ENCODE measurements around the gene PPP3CA. TPM values are rescaled to one million over a fixed set of nuclear protein-coding genes. Genes with fewer than 3 reads are reported as not detected.

PPP3CA gene
- total RNA-seq, 1 experiment from 2014 or later, result 129 TPM

- CTCF ChIA-PET, result no interaction called here
These were observed 9.6 kb upstream of the PPP3CA start for GRCh38 chr4:101356928-101357327.

DNA sequence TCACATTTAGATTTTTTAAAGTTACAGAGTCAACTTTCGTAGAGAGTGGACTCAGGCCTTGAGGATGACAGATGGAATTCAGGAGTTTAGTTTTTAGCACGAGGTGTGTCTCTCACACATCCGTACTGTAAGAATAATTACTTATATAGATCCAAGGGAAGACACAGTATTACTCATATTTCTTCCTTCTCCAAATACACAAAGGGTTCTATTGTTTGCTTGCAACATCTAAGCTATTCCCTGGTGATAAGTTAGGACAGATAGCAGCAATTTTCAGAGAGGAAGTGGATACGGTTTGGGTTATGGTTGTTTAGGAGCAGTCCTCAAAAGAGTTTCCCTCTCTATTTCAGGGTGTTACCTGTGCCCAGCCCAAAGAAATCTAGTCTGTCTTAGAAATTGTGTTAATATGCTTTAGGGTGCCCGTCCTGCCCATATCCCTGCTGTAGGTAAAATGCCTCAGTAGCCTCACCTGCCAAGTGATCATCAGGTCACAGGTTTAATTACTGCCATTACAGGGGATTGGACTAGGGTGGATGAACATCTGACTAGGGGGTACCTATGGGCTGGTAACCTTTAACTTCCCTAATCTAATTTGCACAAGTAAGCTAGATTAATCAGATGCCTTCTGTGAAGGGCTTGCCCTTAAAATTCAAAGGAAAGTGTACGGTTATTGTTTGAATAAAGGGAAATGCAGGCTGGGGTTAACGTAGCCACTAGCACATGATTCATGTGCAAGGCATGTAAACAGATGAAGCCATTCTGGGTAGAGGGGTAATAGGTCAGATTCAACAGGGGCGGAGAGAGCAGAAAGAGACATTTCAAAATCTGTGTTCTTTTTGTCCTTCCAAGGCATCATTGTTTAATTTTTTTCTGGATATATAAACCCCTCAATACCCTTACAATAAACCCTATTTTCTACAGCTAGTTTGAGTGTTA is 8.7 kb upstream of the PPP3CA start:
- BruUV-seq (replicated peaks), result no TSS peak
- intact Hi-C loops (cut with micrococcal nuclease; ENCODE audit: unreplicated experiment), result no loop called here
- ChIA-PET POLR2A (ENCODE audit: low non-redundant PET) (no interaction called here), CTCF (no interaction called here)
- Histone ChIP-seq H3K36me3 (ENCODE audit: insufficient read depth, low read length, poor library complexity, severe bottlenecking) (no peaks in the 10 kb centered on the region), H3K4me3 (ENCODE audit: low read depth, low read length, poor library complexity, severe bottlenecking) (no peak overlapping the region), H3K9me3 (ENCODE audit: low read depth, low read length, poor library complexity, severe bottlenecking) (no peaks in the 10 kb centered on the region), H3K4me1 (ENCODE audit: insufficient read depth, low read length, poor library complexity, severe bottlenecking) (no peaks in the 10 kb centered on the region), H3K27ac (ENCODE audit: low read depth, low read length, poor library complexity, severe bottlenecking) (no peak overlapping the region), H3K27me3 (replicated peaks; ENCODE audit: insufficient read depth, low read depth, low read length, poor library complexity) (no peaks in the 10 kb centered on the region)
- DNase-seq (ENCODE audit: low spot score), result no peak
- TF ChIP-seq EZH2 (IDR thresholded peaks at IDR 0.05; ENCODE audit: borderline replicate concordance, low read depth, low read length, poor library complexity, severe bottlenecking) (no peak), CTCF (conservative IDR thresholded peaks at IDR 0.05; ENCODE audit: low read depth, low read length) (no peak)

More at GRCh38 chr4:101356928-101357327, 9.6 kb upstream of the PPP3CA start:
- no peaks in the 10 kb centered on the region for H3K9me3 ChIP-seq (ENCODE audit: low read depth, low read length, poor library complexity, severe bottlenecking)
- no TSS peak for BruUV-seq (replicated peaks)
- TF ChIP-seq CTCF (conservative IDR thresholded peaks at IDR 0.05; ENCODE audit: low read depth, low read length) (no peak), EZH2 (IDR thresholded peaks at IDR 0.05; ENCODE audit: borderline replicate concordance, low read depth, low read length, poor library complexity, severe bottlenecking) (no peak)
- no peak overlapping the region for H3K27ac ChIP-seq (ENCODE audit: low read depth, low read length, poor library complexity, severe bottlenecking)
- H3K27me3 ChIP-seq (replicated peaks; ENCODE audit: insufficient read depth, low read depth, low read length, poor library complexity), result no peaks in the 10 kb centered on the region
- H3K4me3 ChIP-seq (ENCODE audit: low read depth, low read length, poor library complexity, severe bottlenecking), result no peak overlapping the region
- DNase-seq (ENCODE audit: low spot score), result no peak
- intact Hi-C loops (cut with micrococcal nuclease; ENCODE audit: unreplicated experiment), result no loop called here
- H3K36me3 ChIP-seq (ENCODE audit: insufficient read depth, low read length, poor library complexity, severe bottlenecking), result no peaks in the 10 kb centered on the region
- H3K4me1 ChIP-seq (ENCODE audit: insufficient read depth, low read length, poor library complexity, severe bottlenecking), result no peaks in the 10 kb centered on the region
- POLR2A ChIA-PET (ENCODE audit: low non-redundant PET), result no interaction called here

DNA sequence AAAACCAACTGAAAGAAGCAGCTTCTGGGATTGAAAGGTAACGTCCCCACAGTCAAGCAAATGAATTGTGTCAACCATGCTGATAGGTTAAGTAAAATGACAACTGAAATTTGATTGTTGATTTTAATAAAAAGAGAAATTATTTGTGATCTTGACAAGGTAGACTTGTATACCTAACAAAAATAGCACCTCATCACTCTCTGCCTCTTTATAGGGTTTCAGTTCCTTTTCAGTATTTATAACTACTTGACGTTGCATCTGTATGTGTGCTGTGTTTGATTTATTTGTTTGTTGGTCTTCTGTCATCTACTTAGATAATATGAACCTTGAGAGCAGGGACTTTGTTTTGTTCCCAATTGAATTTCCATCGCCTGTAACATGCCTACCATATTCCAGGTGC is 7.9 kb upstream of the PPP3CA start:
- no peaks in the 10 kb centered on the region for H3K27me3 ChIP-seq (replicated peaks; ENCODE audit: insufficient read depth, low read depth, low read length, poor library complexity)
- H3K36me3 ChIP-seq (ENCODE audit: insufficient read depth, low read length, poor library complexity, severe bottlenecking), result no peaks in the 10 kb centered on the region
- no peak for TF ChIP-seq EZH2 (IDR thresholded peaks at IDR 0.05; ENCODE audit: borderline replicate concordance, low read depth, low read length, poor library complexity, severe bottlenecking)
- TF ChIP-seq CTCF (conservative IDR thresholded peaks at IDR 0.05; ENCODE audit: low read depth, low read length), result no peak
- no peaks in the 10 kb centered on the region for H3K9me3 ChIP-seq (ENCODE audit: low read depth, low read length, poor library complexity, severe bottlenecking)
- H3K4me3 ChIP-seq (ENCODE audit: low read depth, low read length, poor library complexity, severe bottlenecking), result no peak overlapping the region
- ChIA-PET CTCF (no interaction called here), POLR2A (ENCODE audit: low non-redundant PET) (no interaction called here)
- no peak overlapping the region for H3K27ac ChIP-seq (ENCODE audit: low read depth, low read length, poor library complexity, severe bottlenecking)
- no TSS peak for BruUV-seq (replicated peaks)
- intact Hi-C loops (cut with micrococcal nuclease; ENCODE audit: unreplicated experiment), result no loop called here
- no peaks in the 10 kb centered on the region for H3K4me1 ChIP-seq (ENCODE audit: insufficient read depth, low read length, poor library complexity, severe bottlenecking)
- DNase-seq (ENCODE audit: low spot score), result no peak

All from A673 (cell line).